ENCODE results near the gene PKD1L1.
"Not testable (repeated sequence)": the region's sequence is repeated elsewhere in the genome, so short reads cannot be mapped to it uniquely, and the experiment has no call there.

PKD1L1 gene

GRCh38 chr7:47937711-47938573 is 10.3 kb downstream of the PKD1L1 start:
- no peak for FAIRE-seq
- no peak for DNase-seq (ENCODE audit: low spot score)

GRCh38 chr7:47937065-47937687 is 11.1 kb downstream of the PKD1L1 start:
- FAIRE-seq (peak; percentile 53), DNase-seq (ENCODE audit: low spot score) (no peak)

- DNase-seq (ENCODE audit: low spot score) (no peak), FAIRE-seq (no peak)
Measured at GRCh38 chr7:47936323-47936722, 11.9 kb downstream of the PKD1L1 start.

GRCh38 chr7:47935336-47935735 is 12.9 kb downstream of the PKD1L1 start:
- DNase-seq (ENCODE audit: low spot score): no peak
- no peak for FAIRE-seq

- DNase-seq (ENCODE audit: low spot score) (no peak), FAIRE-seq (no peak)
Measured at GRCh38 chr7:47934831-47935230, 13.4 kb downstream of the PKD1L1 start.

GRCh38 chr7:47933215-47933614 is 15.1 kb downstream of the PKD1L1 start:
- no peak for DNase-seq (ENCODE audit: low spot score)
- FAIRE-seq: peak; percentile 35

- DNase-seq (ENCODE audit: low spot score) (no peak), FAIRE-seq (no peak)
Measured at GRCh38 chr7:47932466-47933037, 15.7 kb downstream of the PKD1L1 start.

- FAIRE-seq (peak; percentile 32), DNase-seq (ENCODE audit: low spot score) (no peak)
Measured at GRCh38 chr7:47932016-47932415, 16.2 kb downstream of the PKD1L1 start.

- no peak for FAIRE-seq
- no peak for DNase-seq (ENCODE audit: low spot score)
Measured at GRCh38 chr7:47931005-47932004, 17.0 kb downstream of the PKD1L1 start.

GRCh38 chr7:47924266-47924665 is 24.0 kb downstream of the PKD1L1 start:
- FAIRE-seq (no peak), DNase-seq (ENCODE audit: low spot score) (no peak)

GRCh38 chr7:47923081-47923875 is 25.0 kb downstream of the PKD1L1 start:
- not testable (repeated sequence) for DNase-seq (ENCODE audit: low spot score); FAIRE-seq

- DNase-seq (ENCODE audit: low spot score); FAIRE-seq: not testable (repeated sequence)
Measured at GRCh38 chr7:47916514-47916913, 31.8 kb downstream of the PKD1L1 start.

- no peak for DNase-seq (ENCODE audit: low spot score)
- no peak for FAIRE-seq
Measured at GRCh38 chr7:47915616-47915976, 32.7 kb downstream of the PKD1L1 start.

GRCh38 chr7:47914717-47915615 is 33.3 kb downstream of the PKD1L1 start:
- peak; percentile 32 for FAIRE-seq
- no peak for DNase-seq (ENCODE audit: low spot score)

GRCh38 chr7:47912332-47912731 is 35.9 kb downstream of the PKD1L1 start:
- FAIRE-seq (no peak), DNase-seq (ENCODE audit: low spot score) (no peak)

- DNase-seq (ENCODE audit: low spot score): no peak
- peak; percentile 40 for FAIRE-seq
Measured at GRCh38 chr7:47908720-47909119, 39.5 kb downstream of the PKD1L1 start.

GRCh38 chr7:47907981-47908616 is 40.2 kb downstream of the PKD1L1 start:
- DNase-seq (ENCODE audit: low spot score): no peak
- FAIRE-seq: no peak

- FAIRE-seq (no peak), DNase-seq (ENCODE audit: low spot score) (no peak)
Measured at GRCh38 chr7:47906883-47907282, 41.4 kb downstream of the PKD1L1 start.

Data from urothelium cell line (cell line).